Measurements from ENCODE around the gene FAM114A2. TPM values are rescaled to one million over a fixed set of nuclear protein-coding genes. Genes with fewer than 3 reads are reported as not detected.

FAM114A2 gene
- total and polyA plus RNA-seq, 4 donors = 5.4 to 18.3 (median 11.6) TPM

DNA sequence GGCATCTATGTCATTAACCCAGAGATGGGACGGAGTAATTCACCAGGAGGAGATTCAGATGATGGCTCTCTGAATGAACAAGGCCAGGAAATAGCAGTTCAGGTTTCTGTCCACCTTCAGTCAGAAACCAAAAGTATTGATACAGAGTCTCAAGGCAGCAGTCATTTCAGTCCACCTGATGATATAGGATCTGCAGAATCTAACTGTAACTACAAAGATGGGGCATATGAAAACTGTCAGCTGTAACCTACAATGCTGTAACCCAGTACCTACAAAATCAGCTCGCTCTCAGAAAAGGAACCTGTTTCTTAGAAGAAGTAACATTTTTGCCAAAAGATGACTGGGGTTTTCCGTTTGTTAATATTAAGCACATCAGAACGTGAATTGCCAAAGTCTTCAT, 14.8 kb upstream of the FAM114A2 start (continued):
- TF ChIP-seq FOXA2 (IDR thresholded peaks at IDR 0.05) (no peak), NR2F2 (IDR thresholded peaks at IDR 0.05) (no peak), ATF3 (IDR thresholded peaks at IDR 0.05) (no peak), TAF1 (conservative IDR thresholded peaks at IDR 0.05) (no peak)

GRCh38 chr5:154049636-154050035, 10.9 kb upstream of the FAM114A2 start:
- H3K9me3 ChIP-seq (ENCODE audit: control insufficient read depth in 4 of 4, low read length in 3 of 4) = no peaks in the 10 kb centered on the region
- no peak overlapping the region for H3K4me3 ChIP-seq (ENCODE audit: low read depth in 1 of 3, low read length in 3 of 3)
- no peak for DNase-seq (ENCODE audit: low spot score)
- TF ChIP-seq HNF4G (IDR thresholded peaks at IDR 0.05) = no peak
- TF ChIP-seq GABPA (IDR thresholded peaks at IDR 0.05 in 1 of 2, conservative IDR thresholded peaks at IDR 0.05 in 1 of 2) = no peak
- TF ChIP-seq HNF4A (conservative IDR thresholded peaks at IDR 0.05) = no peak
- TF ChIP-seq JUND (IDR thresholded peaks at IDR 0.05) = no peak
- TF ChIP-seq NR2F2 (IDR thresholded peaks at IDR 0.05) = no peak
- no peak for TF ChIP-seq YY1 (IDR thresholded peaks at IDR 0.05)
- TF ChIP-seq, protein P1, sequence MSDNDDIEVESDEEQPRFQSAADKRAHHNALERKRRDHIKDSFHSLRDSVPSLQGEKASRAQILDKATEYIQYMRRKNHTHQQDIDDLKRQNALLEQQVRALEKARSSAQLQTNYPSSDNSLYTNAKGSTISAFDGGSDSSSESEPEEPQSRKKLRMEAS (IDR thresholded peaks at IDR 0.05) = no peak
- TF ChIP-seq, protein P2, sequence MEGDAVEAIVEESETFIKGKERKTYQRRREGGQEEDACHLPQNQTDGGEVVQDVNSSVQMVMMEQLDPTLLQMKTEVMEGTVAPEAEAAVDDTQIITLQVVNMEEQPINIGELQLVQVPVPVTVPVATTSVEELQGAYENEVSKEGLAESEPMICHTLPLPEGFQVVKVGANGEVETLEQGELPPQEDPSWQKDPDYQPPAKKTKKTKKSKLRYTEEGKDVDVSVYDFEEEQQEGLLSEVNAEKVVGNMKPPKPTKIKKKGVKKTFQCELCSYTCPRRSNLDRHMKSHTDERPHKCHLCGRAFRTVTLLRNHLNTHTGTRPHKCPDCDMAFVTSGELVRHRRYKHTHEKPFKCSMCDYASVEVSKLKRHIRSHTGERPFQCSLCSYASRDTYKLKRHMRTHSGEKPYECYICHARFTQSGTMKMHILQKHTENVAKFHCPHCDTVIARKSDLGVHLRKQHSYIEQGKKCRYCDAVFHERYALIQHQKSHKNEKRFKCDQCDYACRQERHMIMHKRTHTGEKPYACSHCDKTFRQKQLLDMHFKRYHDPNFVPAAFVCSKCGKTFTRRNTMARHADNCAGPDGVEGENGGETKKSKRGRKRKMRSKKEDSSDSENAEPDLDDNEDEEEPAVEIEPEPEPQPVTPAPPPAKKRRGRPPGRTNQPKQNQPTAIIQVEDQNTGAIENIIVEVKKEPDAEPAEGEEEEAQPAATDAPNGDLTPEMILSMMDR (IDR thresholded peaks at IDR 0.05; ENCODE audit: low read depth, low read length, missing input control) = no peak
- no peak for TF ChIP-seq FOXA1 (IDR thresholded peaks at IDR 0.05)
- no peak for TF ChIP-seq FOXA2 (IDR thresholded peaks at IDR 0.05)
- TF ChIP-seq ATF3 (IDR thresholded peaks at IDR 0.05) = no peak
- TF ChIP-seq, protein P3, sequence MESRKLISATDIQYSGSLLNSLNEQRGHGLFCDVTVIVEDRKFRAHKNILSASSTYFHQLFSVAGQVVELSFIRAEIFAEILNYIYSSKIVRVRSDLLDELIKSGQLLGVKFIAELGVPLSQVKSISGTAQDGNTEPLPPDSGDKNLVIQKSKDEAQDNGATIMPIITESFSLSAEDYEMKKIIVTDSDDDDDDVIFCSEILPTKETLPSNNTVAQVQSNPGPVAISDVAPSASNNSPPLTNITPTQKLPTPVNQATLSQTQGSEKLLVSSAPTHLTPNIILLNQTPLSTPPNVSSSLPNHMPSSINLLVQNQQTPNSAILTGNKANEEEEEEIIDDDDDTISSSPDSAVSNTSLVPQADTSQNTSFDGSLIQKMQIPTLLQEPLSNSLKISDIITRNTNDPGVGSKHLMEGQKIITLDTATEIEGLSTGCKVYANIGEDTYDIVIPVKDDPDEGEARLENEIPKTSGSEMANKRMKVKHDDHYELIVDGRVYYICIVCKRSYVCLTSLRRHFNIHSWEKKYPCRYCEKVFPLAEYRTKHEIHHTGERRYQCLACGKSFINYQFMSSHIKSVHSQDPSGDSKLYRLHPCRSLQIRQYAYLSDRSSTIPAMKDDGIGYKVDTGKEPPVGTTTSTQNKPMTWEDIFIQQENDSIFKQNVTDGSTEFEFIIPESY (IDR thresholded peaks at IDR 0.05) = no peak
- TF ChIP-seq REST (IDR thresholded peaks at IDR 0.05) = no peak
- TF ChIP-seq SP1 (IDR thresholded peaks at IDR 0.05) = no peak
- no peak for TF ChIP-seq RXRA (IDR thresholded peaks at IDR 0.05)
- no peak for TF ChIP-seq TAF1 (conservative IDR thresholded peaks at IDR 0.05)
- TF ChIP-seq RAD21 (IDR thresholded peaks at IDR 0.05) = no peak
- H3K36me3 ChIP-seq (ENCODE audit: control insufficient read depth in 4 of 4, insufficient read depth in 3 of 4, low read depth in 1 of 4, low read length in 3 of 4) = peaks cover 2 to 11% (median 8%) of the 10 kb centered on the region in 4 donors
- H3K27me3 ChIP-seq (ENCODE audit: control insufficient read depth in 4 of 4, insufficient read depth in 4 of 4, low read length in 3 of 4) = no peaks in the 10 kb centered on the region
- 84% methylated on average over 5 of the region's 5 CpGs for WGBS
- no peak overlapping the region for H3K9ac ChIP-seq (ENCODE audit: low read depth in 1 of 2, low read length in 2 of 2)
- H3K27ac ChIP-seq (ENCODE audit: low read depth in 1 of 2, low read length in 2 of 2) = no peak overlapping the region
- no peaks in the 10 kb centered on the region for H3K4me1 ChIP-seq (ENCODE audit: control insufficient read depth in 4 of 4, insufficient read depth in 4 of 4, low read length in 3 of 4)

All from liver (tissue), 9 donors.